Central memory CD4-positive, alpha-beta T cell (primary cell): ENCODE measurements around the gene ITGB2.

Experiments
- DNase-seq: peaks from one replicate; pipeline ENCODE4 v3.0.0; 2022

The ITGB2 gene

GRCh38 chr21:44908908-44909307 is 11.8 kb downstream of the ITGB2 start:
- no peak for DNase-seq

- no peak for DNase-seq
Observed at GRCh38 chr21:44907966-44908895, 12.5 kb downstream of the ITGB2 start.

GRCh38 chr21:44907225-44907965 is 13.3 kb downstream of the ITGB2 start:
- DNase-seq = no peak

- no peak for DNase-seq
Observed at GRCh38 chr21:44905728-44906090, 15.0 kb downstream of the ITGB2 start.

- no peak for DNase-seq
Observed at GRCh38 chr21:44905016-44905727, 15.5 kb downstream of the ITGB2 start.

- no peak for DNase-seq
Observed at GRCh38 chr21:44904141-44904923, 16.4 kb downstream of the ITGB2 start.

- no peak for DNase-seq
Observed at GRCh38 chr21:44903689-44904088, 17.0 kb downstream of the ITGB2 start.

- DNase-seq = no peak
Observed at GRCh38 chr21:44903050-44903685, 17.5 kb downstream of the ITGB2 start.

- no peak for DNase-seq
Observed at GRCh38 chr21:44902268-44903049, 18.2 kb downstream of the ITGB2 start.

GRCh38 chr21:44901391-44902074 is 19.2 kb downstream of the ITGB2 start:
- no peak for DNase-seq

- DNase-seq = no peak
Observed at GRCh38 chr21:44900559-44901251, 20.0 kb downstream of the ITGB2 start.

- no peak for DNase-seq
Observed at GRCh38 chr21:44899768-44900558, 20.7 kb downstream of the ITGB2 start.

GRCh38 chr21:44898851-44899767 is 21.6 kb downstream of the ITGB2 start:
- DNase-seq = no peak

GRCh38 chr21:44898011-44898488 is 22.6 kb downstream of the ITGB2 start:
- DNase-seq = no peak

- no peak for DNase-seq
Observed at GRCh38 chr21:44897326-44898010, 23.2 kb downstream of the ITGB2 start.

GRCh38 chr21:44896561-44897286 is 24.0 kb downstream of the ITGB2 start:
- DNase-seq = no peak
